ENCODE results near the gene ZBED2. TPM values are rescaled to one million over a fixed set of nuclear protein-coding genes. Genes with fewer than 3 reads are reported as not detected.
"Not testable (repeated sequence)": the region's sequence is repeated elsewhere in the genome, so short reads cannot be mapped to it uniquely, and the experiment has no call there.

Gene ZBED2
- under 1 TPM in 3 of 9 donors, not detected in 6; 0.12 to 0.93 (median 0.56) TPM for total RNA-seq
- not detected for polyA plus RNA-seq
- long read RNA-seq, donor 1: 0 reads
- long read RNA-seq, donor 2: 0 reads
- long read RNA-seq, donor 3: 0 reads

GRCh38 chr3:111595232-111595631 is at the start of gene ZBED2:
Gene ZBED2, minus strand, starts transcription at chr3:111595346. Its CDS starts 1,145 bp downstream, at chr3:111594201.
- no peak for DNase-seq
- TF ChIP-seq POLR2A (IDR thresholded peaks at IDR 0.05) (no peak), CTCF (IDR thresholded peaks at IDR 0.05) (no peak)
- ATAC-seq: no peak
- Histone ChIP-seq H3K4me3 (no peak within 1 kb of the TSS), H3K27me3 (peaks cover 0 to 5% (median 0%) of the 10 kb centered on the region in 9 donors), H3K4me1 (no peaks in the 10 kb centered on the region), H3K27ac (no peak within 1 kb of the TSS), H3K9me3 (no peaks in the 10 kb centered on the region), H3K36me3 (no peaks in the 10 kb centered on the region)
- WGBS, 4 donors: 65 to 75% (median 73%) methylated on average over 2 of the region's 2 CpGs
- intact Hi-C loops (cut with DNase I): no loop called here

- no peaks in the 10 kb centered on the region for H3K36me3 ChIP-seq
- no peak for DNase-seq
- H3K4me3 ChIP-seq: no peak overlapping the region
- intact Hi-C loops (cut with DNase I): no loop called here
- H3K27me3 ChIP-seq: no peaks in the 10 kb centered on the region
- 75 to 90% (median 87%) methylated on average over 2 to 4 of the region's 4 CpGs for WGBS, 4 donors
- no peaks in the 10 kb centered on the region for H3K4me1 ChIP-seq
- no peak for ATAC-seq
- TF ChIP-seq POLR2A (IDR thresholded peaks at IDR 0.05): no peak
- no peak for TF ChIP-seq CTCF (IDR thresholded peaks at IDR 0.05)
- peaks cover 0 to 18% (median 0%) of the 10 kb centered on the region in 12 donors for H3K9me3 ChIP-seq
- H3K27ac ChIP-seq: no peak overlapping the region
Measured at GRCh38 chr3:111639316-111639715, 44.2 kb upstream of the ZBED2 start.

- H3K36me3 ChIP-seq: no peaks in the 10 kb centered on the region
- DNase-seq (no peak), ATAC-seq (no peak)
- no peaks in the 10 kb centered on the region for H3K4me1 ChIP-seq
- 34 to 40% (median 38%) methylated on average over 4 of the region's 4 CpGs for WGBS, 4 donors
- no peaks in the 10 kb centered on the region for H3K27me3 ChIP-seq
- H3K27ac ChIP-seq: no peak overlapping the region
- peaks cover 0 to 3% (median 0%) of the 10 kb centered on the region in 12 donors for H3K9me3 ChIP-seq
- intact Hi-C loops (cut with DNase I): no loop called here
- TF ChIP-seq CTCF (IDR thresholded peaks at IDR 0.05) (no peak), POLR2A (IDR thresholded peaks at IDR 0.05) (no peak)
- no peak overlapping the region for H3K4me3 ChIP-seq
Measured at GRCh38 chr3:111636366-111636885, 41.3 kb upstream of the ZBED2 start.

- Histone ChIP-seq H3K4me3 (no peak overlapping the region), H3K27ac (no peak overlapping the region), H3K9me3 (peaks cover 0 to 3% (median 0%) of the 10 kb centered on the region in 12 donors), H3K36me3 (no peaks in the 10 kb centered on the region), H3K27me3 (no peaks in the 10 kb centered on the region), H3K4me1 (no peaks in the 10 kb centered on the region)
- no peak for TF ChIP-seq POLR2A (IDR thresholded peaks at IDR 0.05)
- no peak for TF ChIP-seq CTCF (IDR thresholded peaks at IDR 0.05)
- 77 to 85% (median 80%) methylated on average over 2 of the region's 2 CpGs for WGBS, 4 donors
- no peak for ATAC-seq
- DNase-seq: no peak
- intact Hi-C loops (cut with DNase I): no loop called here
Measured at GRCh38 chr3:111635403-111635802, 40.3 kb upstream of the ZBED2 start.

GRCh38 chr3:111630638-111631037 is 35.5 kb upstream of the ZBED2 start:
- H3K4me3 ChIP-seq; H3K4me1 ChIP-seq; ATAC-seq; H3K27me3 ChIP-seq; H3K36me3 ChIP-seq; DNase-seq; intact Hi-C loops (cut with DNase I); H3K27ac ChIP-seq: not testable (repeated sequence)
- peaks cover 0 to 25% (median 3%) of the 10 kb centered on the region in 12 donors for H3K9me3 ChIP-seq

GRCh38 chr3:111629018-111629417 is 33.9 kb upstream of the ZBED2 start:
- ATAC-seq; intact Hi-C loops (cut with DNase I); H3K4me1 ChIP-seq; H3K36me3 ChIP-seq; H3K4me3 ChIP-seq; H3K27ac ChIP-seq; DNase-seq; H3K27me3 ChIP-seq: not testable (repeated sequence)
- peaks cover 0 to 25% (median 3%) of the 10 kb centered on the region in 12 donors for H3K9me3 ChIP-seq
- 90 to 97% (median 93%) methylated on average over 1 of the region's 1 CpG for WGBS, 4 donors

Data from heart left ventricle (tissue), 16 donors.